ENCODE measurements around the gene UBC.
"Not testable (repeated sequence)": the region's sequence is repeated elsewhere in the genome, so short reads cannot be mapped to it uniquely, and the experiment has no call there.

UBC gene

DNA sequence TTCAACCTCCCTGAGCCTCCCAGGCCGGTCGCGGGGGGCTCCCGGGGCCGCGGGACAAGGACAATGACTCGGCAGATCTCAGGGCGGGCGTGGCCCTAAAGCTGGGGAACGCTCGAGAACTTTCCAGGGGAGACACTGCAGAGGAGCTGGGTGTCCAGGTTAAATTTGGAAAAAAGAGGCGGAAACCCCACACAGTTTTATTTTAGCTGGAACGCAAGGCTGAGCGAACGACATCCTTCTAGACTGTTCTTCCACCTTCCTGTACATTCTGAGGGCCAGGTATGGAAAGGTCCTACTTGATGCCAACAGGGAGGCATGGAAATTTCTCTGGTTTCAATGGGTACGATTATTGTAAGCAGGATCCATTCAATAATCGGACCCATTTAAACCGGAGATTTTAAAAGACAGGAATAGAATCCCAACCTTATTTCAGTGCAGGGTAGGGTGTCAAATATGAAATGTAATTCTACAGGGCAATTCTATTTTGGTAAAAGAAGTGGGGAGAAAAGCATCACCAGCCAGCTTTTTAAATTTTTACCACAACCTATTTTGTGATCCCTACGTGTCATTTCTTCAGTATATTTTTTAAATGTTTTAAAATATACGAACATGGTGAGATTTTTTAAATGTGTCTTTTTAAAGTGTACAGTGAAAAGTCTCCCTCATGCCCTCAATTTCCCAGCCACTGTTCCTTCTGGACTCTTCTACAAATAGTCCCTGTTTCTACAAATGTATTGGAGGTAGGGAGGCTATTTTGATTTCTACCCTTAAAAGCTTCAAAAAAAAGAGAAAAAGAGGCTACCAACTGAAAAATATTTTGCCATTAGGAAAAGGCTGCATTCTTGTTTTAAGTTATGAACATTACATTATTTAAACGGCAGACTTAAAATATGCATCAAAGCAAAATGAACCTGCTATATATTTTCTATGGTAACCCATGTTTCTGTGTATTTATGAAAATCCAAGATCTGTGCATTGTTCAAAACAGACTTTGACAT lies 1.1 kb upstream of the UBC start:
- DNase-seq (ENCODE audit: low spot score): peak; percentile 66

DNA sequence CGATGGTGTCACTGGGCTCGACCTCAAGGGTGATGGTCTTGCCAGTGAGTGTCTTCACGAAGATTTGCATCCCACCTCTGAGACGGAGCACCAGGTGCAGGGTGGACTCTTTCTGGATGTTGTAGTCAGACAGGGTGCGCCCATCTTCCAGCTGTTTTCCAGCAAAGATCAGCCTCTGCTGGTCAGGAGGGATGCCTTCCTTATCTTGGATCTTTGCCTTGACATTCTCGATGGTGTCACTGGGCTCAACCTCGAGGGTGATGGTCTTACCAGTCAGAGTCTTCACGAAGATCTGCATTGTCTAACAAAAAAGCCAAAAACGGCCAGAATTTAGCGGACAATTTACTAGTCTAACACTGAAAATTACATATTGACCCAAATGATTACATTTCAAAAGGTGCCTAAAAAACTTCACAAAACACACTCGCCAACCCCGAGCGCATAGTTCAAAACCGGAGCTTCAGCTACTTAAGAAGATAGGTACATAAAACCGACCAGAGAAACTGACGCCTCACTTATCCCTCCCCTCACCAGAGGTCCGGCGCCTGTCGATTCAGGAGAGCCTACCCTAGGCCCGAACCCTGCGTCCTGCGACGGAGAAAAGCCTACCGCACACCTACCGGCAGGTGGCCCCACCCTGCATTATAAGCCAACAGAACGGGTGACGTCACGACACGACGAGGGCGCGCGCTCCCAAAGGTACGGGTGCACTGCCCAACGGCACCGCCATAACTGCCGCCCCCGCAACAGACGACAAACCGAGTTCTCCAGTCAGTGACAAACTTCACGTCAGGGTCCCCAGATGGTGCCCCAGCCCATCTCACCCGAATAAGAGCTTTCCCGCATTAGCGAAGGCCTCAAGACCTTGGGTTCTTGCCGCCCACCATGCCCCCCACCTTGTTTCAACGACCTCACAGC lies 717 bp downstream of the UBC start:
- peak; percentile 85 for DNase-seq (ENCODE audit: low spot score)

DNA sequence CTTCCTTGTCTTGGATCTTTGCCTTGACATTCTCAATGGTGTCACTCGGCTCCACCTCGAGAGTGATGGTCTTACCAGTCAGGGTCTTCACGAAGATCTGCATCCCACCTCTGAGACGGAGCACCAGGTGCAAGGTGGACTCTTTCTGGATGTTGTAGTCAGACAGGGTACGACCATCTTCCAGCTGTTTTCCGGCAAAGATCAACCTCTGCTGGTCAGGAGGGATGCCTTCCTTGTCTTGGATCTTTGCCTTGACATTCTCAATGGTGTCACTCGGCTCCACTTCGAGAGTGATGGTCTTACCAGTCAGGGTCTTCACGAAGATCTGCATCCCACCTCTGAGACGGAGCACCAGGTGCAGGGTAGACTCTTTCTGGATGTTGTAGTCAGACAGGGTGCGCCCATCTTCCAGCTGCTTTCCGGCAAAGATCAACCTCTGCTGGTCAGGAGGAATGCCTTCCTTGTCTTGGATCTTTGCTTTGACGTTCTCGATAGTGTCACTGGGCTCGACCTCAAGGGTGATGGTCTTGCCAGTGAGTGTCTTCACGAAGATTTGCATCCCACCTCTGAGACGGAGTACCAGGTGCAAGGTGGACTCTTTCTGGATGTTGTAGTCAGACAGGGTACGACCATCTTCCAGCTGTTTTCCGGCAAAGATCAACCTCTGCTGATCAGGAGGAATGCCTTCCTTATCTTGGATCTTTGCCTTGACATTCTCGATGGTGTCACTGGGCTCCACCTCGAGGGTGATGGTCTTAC lies 1.7 kb downstream of the UBC start:
- DNase-seq (ENCODE audit: low spot score): not testable (repeated sequence)

DNA sequence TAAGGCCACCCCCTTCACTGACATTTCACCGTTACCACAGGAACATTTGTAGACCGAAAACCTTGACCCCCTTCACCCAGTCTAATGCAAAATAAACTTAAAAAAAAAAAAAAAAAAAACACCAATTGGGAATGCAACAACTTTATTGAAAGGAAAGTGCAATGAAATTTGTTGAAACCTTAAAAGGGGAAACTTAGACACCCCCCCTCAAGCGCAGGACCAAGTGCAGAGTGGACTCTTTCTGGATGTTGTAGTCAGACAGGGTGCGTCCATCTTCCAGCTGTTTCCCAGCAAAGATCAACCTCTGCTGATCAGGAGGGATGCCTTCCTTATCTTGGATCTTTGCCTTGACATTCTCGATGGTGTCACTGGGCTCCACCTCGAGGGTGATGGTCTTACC lies 2.9 kb downstream of the UBC start:
- DNase-seq (ENCODE audit: low spot score): not testable (repeated sequence)

DNA sequence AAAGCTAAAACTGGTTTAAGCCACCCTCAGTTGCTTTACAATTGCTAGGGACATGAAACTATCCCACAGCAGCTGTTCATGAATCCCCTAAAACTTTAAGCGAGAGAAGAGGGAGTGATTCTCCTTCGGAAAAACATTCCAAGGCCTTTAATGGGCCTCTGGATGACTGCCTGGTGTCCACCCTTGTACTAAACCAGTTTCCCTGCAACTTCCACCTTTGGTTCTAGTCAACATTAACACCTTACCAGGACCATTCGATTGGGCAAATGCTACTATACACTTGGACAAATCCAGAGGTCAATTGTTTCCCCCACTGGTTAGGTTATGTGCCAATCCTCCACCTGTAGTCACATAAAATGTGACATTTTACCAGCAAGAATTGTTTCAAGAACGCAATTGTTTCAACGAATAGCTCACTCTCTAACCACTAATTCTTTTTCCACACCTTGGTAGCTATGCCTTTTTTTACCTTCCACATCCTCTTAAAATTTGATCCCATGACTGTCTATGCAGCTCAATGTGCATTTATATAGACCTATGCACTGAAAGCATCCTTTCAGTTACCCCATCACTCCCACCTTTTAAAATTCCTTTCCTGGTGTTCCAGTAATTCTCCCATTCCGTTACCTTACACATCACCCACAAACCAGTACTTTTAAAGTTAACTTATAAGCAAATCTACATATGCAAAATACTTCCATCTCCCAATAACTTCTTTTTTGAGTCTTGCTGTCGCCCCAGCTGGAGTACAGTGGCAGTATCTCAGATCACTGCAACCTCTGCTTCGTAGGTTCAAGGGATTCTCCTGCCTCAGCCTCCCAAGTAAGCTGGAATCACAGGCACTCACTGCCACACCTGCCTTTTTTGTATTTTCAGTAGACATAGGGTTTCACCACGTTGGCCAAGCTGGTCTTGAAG lies 3.6 kb downstream of the UBC start:
- no peak for DNase-seq (ENCODE audit: low spot score)

DNA sequence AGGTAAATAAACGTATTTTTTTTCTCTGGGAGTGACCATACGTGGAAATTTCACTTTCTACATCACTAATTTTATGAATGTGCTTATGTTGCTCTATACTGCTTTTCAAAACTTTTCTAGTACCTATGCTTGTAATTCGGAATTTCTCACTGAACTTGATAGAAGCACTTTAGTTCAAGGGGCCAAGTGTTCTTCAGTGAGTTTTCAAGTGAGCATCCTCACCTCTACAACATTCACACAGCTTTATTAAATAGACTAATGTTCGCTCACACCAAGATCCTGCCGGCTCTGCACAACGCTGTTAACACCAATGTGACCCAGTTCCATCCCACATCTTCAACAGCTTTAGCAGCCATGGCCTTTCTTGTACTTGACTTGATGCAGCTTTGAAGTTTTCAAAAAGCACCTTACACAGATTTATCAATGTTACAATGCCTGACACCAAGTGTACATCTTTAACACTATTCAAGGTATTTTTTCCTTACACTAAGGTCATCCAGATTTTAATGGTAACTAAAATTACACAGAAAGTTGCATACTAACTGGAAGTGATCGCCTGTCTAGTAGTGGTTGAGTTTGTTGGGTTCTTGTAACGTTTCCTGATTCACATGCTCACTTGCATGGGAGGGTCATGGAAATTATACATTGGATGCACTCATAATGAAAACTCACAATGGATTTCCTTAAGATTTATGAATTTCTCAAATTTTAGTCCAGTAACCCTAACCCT lies 4.5 kb downstream of the UBC start:
- DNase-seq (ENCODE audit: low spot score): no peak

DNA sequence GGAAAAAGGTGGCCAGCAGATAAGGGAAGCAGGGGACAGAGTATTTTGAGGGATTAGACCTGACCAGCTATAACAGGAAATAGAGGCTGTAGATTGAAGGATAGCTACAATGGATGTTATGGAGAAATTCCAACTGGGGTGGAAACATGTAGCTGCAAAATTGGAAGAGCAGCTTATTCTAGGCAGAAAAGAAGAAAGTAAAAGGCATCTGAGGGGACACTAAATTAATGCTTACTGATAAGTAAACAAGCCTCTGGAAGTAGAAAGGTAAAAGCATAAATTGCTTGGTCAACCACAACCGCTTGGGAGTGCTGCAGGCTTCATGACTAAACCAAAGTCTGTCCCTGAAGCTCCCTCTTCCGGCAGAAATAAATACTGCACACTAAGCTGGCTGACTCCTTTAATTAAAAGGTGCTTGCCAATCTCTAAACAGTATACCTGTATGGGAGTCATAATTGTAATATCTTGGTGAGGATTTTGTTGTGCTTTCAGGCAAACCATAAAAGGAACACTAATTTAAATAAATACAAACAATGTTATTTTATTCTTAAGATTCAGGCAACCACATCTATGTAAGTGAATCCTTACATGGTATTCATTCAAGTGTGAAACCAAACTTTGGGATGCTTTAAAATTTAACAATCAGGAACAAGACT lies 7.7 kb downstream of the UBC start:
- peak; percentile 94 for DNase-seq (ENCODE audit: low spot score)

DNA sequence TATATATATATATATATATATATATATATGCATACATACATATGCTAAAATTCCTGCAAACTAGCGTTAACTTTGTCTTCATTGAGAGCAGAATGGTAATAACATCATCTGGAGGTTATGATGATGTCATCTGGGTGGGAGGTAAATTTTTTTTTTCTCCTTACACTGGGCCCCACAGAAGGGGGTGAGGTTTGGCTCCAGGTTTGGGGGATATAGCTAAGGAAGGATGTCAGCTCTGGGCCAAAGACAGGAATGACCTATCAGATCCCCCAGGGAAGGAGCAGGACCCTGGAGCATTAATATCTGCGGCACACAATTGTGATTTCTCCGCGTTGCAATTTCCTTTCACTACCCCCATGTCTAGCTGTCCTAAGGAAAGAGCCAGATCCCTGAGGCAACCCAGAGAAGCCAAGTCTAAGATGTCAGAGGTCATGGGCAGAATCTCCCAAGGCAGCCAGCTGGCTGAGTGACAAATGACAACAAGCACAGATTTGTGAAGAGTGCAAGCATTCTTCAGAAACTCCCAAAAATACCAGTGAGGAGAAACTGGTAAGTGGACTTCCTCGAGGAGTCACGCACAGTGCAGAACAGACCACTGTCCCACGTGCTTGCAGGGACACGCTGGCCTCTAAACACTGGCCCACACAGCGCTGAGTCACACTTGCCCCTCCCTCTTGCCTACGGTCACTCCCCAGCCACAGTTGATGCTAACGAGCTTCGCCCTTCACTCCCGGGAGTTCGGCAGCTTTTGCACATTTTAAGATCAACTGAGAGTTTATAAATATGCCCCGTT lies 9.9 kb downstream of the UBC start:
- DNase-seq (ENCODE audit: low spot score): peak; percentile 95

DNA sequence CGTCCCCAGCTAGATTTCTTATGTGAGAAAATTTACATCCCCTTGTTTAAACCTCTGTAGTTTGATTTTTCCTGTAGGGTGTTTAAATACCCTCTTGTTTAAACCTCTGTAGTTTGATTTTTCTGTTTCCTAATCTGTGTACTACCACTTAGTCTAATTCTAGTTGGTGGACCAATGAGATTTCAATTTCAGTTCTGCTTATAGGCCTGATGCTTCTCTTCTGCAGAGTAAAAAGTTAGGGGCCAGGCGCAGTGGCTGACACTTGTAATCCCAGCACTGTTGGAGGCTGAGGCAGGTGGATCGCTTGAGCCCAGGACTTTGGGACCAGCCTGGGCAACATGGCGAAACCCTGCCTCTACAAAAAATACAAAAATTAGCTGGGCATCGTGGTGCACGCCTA lies 11.5 kb downstream of the UBC start:
- no peak for DNase-seq (ENCODE audit: low spot score)

DNA sequence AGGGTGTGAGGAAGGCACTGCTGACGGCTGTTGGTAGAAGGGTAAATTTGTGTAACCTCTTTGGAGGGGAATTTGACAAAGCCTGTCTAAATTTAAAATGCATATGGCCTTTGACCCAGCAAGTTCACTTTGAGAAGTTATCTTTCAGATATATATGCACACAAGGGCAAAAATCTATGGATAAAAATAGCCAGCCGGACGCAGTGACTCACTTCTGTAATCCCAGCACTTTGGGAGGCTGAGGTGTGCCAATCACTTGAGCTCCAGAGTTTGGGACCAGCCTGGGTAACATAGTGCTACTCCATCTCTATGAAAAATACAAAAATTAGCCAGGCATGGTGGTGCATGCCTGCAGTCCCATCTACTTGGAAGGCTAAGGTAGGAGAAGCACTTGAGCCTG lies 13.4 kb downstream of the UBC start:
- no peak for DNase-seq (ENCODE audit: low spot score)

DNA sequence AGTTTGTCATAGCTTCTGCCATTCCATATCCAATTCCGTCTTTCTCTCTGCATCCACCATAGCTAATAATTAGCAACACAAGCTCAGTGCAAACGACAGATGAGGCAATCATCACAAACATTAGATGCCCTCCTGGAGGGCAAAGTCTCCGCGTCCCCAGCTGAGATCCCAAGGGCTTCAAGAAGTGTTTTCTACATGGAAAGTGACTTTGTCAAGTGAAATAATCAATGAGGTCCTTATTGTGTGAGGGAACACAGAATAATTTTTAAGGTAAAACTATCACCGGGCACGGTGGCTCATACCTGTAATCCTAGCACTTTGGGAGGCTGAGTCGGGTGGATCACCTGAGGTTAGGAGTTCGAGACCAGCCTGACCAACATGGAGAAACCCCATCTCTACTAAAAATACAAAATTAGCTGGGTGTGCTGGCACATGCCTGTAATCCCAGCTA lies 14.1 kb downstream of the UBC start:
- not testable (repeated sequence) for DNase-seq (ENCODE audit: low spot score)

DNA sequence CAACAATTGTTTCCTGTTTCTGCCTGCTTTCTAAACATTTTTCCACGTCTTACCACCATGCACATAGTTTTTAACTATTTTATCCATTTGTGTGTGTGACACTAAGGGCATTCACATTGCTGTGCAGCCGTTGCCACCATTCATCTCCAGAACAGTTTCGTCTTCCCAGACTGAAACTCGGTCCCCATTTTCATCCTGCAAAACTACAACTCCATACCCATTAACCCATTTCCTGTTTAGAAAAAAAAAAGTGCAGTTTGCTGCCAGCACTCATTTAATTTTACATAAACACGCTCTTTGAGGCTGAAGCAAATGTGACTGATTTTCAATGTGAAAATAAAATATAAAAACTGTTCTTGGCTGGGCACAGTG lies 15.5 kb downstream of the UBC start:
- DNase-seq (ENCODE audit: low spot score): no peak

DNA sequence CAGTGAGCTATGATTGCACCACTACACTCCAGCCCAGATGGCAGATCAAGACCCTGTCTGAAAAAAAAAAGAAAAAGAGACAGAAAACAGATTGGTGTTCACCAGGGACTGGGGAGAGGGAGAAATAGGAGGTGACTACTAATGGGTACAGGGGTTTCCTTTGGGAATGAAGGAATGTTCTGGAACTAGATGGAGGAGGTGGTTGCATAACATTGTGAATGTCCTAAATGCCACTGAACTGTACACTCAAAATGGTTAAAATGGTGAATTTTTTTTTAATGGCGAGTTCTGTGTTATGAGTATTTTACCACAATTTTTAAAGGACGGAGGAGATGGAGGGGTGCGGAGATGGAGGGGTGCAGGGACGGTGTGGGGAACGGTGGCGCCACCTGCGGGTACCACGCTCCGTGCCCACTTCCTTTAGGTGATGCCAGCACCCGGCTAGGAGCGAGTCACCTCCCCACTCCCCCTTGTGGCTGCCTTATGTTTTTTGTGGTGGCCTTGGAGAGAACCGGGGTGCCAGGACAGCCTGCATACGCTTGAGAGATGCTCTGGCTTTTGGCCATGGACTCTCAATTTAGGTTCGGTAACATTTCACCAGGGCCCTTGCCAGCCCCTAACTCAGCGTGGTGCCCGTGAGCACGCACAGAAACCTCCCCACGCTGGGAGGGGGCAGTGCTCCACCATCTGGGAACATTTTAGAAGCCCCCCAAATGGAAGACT lies 16.1 kb downstream of the UBC start:
- DNase-seq (ENCODE audit: low spot score): peak; percentile 84

DNA sequence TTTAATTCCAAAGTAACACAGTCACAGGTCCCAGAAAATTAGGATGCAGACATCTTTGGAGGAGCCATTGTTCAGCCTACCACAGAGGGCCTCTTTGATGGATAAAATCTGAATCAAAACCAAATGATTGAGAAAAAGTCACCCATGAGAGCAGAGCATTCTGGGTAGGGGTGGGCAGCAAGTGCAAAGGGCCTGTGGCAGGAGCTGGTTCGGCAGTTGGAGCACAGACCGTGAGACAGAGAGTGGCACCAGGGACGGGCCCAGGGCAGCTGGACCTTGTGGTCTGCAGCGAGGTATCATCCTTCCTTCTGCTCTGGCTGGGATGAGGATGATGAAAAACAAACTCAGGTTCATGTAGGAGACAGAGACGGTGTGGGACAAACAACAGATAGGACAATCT lies 18.0 kb downstream of the UBC start:
- DNase-seq (ENCODE audit: low spot score): no peak

DNA sequence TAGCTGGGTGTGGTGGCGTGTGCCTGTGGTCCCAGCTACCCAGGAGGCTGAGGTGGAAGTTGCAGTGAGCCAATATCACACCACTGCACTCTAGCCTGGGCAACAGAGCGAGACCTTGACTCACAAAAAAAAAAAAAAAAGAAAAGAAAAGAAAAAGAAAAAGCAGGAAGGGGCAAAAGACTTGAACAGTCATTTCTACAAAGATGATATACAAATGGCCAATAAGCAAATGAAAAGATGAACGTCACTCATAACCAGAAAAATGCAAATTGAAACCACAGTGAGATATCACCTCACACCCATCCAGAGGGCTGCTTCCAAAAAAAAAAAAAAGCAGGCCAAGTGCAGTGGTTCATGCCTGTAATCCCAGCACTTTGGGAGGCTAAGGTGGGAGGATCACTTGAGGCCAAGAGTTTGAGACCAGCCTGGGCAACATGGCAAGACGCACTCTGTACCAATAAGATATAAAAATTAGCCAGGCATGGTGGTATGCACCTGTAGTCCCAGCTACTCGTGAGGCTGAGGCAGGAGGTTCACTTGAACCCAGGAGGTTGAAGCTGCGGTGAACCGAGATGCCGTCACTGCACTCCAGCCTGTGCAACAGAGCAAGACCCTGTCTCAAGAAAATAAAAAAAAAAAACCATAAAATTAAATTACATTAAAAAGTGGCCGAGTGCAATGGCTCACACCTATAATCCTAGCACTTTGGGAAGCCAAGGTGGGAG lies 20.5 kb downstream of the UBC start:
- no peak for DNase-seq (ENCODE audit: low spot score)

DNA sequence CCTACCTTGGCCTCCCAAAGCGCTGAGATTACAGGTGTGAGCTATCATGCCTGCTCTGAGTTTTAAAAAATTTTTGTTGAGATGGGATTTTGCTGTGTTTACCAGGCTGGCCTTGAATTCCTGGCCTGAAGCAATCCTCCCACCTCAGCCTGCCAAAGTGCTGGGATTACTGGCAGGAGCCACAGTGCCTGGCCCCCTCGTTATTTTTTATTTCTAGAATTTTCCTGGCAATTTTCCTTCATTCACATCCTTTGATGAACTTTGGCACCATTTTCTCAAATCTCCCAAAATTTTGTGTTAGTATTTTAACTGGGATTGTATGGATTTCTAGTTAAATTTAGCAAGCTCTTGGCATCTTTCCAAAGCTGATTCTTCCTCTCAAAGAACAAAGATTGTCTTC lies 26.2 kb downstream of the UBC start:
- DNase-seq (ENCODE audit: low spot score): no peak

DNA sequence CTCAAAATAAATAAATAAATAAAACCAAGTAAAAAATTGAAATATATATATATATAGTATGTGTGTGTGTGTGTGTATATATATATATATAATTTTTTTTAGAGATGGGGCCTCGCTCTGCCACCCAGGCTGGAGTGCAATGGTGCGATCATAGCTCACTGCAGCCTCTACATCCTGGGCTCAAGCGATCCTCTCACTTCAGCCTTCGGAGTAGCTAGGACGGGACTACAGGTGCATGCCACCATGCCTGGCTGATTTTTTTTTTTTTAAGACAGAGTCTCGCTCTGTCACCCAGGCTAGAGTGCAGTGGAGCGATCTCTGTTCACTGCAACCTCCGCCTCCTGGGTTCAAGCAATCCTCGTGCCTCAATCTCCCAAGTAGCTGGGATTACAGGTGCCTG lies 26.7 kb downstream of the UBC start:
- not testable (repeated sequence) for DNase-seq (ENCODE audit: low spot score)
